SKM-1 treated with dmso at 0.1 percent for 144 hours (cell line): ENCODE measurements around the gene HS1BP3.

Experiments
- DNase-seq: peaks from one replicate; lab custom pipeline; 2025; ENCODE audit not compliant: unreplicated experiment; lab: John Stamatoyannopoulos, UW

HS1BP3 gene

DNA sequence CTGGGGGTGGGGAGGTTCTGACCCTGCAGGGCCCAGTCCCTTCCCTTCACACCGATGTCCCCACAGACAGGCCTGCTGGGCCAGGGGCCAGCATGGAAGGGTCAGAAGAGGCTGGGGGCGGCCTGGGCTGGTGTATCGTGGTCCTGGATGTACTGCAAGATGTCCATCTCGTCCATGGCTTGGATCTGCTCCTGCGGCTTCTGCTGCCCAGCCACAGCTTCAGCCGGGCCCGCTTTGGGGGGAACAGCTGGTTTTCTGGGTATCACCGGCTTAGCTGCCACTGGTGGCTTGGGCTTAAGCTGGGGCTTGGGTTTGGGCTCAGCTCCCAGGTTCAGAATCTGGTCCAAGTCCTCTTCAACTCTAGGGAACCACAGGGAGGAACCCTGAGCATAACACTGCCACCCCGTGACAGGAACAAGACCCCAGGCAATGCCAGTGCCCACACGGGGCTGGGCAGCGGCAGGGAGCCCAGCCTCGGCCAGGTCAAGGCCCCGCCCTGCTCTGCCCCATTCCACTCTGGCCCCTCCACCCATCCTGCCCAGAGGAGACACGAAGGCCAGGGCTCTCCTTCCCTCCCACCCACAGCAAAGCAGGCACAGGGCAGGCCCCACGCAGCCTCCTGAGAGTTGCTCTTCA lies 31.9 kb downstream of the HS1BP3 start:
- DNase-seq: no peak

DNA sequence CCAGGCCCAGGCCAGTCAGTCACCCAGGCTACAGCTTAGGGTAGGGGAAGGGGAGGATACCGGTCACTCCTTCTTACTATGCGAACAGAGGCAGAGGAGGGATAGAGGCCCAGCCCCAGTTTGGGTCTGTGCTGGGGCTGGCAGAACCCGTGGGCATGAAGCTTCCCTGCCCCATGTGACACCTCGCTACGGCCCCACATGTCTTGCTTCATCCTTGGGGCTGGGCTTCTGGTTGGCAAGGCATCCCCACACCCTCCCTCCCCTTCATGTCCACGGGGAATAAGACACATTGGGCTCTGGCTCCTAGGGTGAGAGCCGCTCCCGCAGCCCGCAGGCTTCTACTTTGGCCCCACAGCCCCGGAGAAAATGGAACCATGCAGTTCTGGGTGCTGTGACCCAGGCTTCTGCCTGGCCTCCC lies 32.4 kb downstream of the HS1BP3 start:
- no peak for DNase-seq

DNA sequence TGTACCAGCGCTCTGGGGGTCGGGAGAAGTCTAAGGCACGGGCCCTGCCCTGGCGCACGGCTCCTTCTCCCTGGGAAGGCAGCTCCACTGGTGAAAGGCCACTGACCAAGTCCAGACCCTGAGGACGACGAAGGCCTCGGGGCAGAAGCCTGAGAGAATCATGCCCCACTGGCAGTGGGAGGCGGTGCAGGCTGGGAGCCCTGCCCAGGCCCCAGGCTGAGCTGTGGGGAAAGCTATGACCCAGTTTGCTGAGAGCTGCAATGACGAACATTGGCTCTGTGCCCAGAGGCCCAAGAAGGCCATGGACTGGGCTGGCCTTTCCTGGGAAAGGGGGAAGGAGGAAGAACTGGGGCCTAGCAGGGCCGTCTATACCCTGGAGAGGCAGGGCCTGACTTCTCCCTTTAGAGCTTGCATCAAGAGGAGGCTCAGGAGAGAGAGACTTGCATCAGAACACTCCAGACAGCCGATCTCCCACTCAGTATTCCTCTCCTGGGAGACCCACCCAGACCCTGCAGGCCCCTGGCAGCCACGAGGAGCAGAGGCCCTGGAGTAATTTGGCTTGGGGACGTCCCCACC lies 32.9 kb downstream of the HS1BP3 start:
- DNase-seq: peak; percentile 78

DNA sequence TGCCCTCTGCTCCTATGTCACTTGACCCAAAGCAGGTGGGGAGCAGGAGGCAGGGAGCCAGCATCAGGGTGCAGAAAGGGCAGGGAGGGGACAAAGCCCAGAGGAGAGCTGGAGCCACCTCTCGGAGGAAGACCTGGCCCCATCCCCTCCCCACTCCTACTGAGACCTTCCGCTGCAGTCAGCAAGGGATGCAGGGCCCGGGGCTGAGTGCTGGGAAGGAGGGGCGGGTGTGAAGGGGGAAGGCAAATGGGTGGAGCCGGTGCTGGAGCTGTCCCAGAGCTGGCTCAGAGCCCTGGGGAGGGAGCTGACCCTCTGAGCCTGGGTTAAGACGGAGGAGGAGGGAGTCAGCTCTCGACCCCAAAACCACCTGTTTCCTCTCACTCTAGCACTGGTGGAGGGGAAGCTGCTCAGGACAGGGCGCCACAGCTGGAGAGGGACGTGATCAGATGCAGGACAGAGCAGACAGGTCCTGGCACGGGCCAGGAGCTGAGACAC lies 33.8 kb downstream of the HS1BP3 start:
- no peak for DNase-seq

DNA sequence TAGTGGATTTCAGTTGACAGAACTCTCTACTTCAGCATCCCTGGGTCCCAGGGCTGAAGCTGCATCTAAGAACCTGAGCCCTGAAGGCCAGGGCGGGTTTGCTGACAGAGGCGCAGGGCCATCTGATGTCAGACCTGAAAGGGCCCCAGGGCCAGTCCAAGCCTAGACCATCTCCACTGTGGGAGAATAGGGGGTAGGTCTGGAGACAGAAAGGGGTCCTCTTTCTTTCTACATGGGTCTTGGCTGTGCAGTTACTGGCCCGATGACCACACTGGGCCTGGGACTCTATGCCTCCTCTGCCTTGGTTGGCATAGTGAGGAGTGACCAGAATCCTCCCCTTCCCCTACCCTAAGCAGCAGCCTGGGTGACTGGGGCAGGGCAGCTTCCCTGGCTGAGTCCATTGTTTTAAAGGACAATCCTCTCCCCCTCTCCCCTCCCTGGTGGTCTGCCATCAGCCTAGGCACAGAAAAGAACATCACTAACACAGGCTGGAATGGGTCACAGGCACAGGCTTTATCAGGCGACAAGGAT lies 34.5 kb downstream of the HS1BP3 start:
- DNase-seq: no peak

DNA sequence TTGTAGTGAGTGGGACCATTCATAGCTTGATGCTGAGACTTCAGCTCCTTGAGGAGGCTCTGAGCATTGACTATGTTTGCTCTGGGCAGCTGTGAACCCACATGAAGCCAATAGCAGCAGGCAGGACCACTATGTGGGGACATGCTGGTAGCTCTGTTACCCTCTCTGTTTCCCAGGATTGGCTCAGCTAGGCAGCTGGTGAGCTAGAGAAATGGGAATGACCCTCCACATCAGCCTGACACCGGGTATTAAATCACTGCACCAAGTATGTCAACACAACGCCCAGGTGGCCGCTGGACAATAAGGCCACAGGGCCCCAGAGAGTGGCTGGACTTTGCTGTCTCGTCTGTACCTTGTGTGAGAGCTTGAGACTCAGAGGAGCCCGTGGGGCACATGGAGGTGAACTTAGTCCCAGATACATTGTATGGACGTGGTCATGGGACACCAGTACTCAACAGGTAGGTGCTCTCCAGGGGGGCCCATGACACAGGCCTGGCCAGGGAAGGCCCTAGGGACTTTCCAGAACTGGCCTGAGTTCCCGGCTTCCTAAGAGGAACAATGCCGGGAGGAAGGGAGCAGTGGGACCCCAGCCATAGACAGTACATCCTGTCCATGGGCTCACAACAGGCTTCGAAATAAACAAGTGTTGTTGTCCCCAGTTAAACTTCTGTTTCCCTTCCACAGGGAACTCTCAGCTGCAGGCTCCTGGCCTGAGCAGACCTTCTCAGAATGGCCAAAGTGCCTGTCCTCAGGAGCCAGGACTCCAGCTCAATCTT lies 35.2 kb downstream of the HS1BP3 start:
- no peak for DNase-seq

DNA sequence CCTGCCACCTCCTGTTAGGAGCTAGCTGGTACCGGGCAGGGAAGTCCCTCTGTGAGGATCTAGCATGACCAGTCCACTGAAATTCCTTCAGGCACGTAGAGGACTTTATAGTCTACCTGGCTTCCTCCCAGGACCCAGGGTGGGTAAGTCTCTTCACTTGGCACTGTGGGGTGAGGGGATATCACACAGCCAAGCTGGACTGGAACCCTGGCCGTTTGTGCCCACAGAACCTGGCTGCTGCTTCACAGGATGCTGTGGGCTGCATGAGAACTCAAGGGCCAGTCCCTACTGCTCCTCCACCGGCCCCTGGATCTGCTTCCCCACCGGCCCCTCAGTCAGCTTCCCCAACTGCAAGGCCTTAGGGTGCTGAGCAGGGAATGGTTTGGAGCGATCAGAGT lies 35.8 kb downstream of the HS1BP3 start:
- no peak for DNase-seq

DNA sequence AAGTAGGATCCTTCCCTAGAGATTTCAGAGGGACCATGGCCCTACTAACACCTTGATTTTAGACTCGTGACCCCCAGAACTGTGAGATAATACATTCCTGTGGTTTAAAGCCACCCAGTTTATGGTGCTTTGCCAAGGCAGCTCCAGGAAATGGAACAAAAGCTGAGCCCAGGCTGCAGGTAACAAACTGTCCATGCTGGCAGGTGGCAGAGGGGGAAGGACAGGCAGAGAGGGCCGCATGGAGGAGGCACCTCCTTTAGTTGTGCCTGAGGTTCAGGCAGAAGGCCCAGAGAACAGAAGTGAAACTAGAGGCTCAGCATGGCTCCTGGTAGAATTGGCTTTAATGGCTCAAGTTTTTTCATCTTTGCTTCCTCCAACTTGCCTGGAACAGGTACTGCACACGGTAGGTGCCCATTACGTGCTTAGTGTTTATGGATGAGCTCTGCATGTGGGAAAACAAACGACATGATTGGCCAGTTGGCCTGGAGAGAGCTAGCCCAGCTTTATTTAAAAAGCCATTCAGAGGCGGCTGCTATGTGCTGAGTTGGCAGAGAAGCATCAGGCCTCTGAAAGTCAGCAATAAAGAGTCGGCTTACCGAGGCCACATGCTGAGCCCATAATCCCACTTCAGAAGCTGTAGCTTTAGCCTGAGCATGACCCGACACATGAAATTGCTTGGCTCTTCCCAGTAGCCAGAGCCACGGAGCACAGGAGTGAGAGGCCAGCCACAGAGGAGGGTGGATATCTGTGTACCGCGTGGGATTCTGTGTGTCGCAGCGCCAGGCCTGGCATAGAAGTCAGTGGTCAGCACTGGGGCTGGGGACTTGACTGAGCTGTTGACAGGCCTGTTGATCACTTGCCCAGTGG lies 36.5 kb downstream of the HS1BP3 start:
- DNase-seq: no peak

DNA sequence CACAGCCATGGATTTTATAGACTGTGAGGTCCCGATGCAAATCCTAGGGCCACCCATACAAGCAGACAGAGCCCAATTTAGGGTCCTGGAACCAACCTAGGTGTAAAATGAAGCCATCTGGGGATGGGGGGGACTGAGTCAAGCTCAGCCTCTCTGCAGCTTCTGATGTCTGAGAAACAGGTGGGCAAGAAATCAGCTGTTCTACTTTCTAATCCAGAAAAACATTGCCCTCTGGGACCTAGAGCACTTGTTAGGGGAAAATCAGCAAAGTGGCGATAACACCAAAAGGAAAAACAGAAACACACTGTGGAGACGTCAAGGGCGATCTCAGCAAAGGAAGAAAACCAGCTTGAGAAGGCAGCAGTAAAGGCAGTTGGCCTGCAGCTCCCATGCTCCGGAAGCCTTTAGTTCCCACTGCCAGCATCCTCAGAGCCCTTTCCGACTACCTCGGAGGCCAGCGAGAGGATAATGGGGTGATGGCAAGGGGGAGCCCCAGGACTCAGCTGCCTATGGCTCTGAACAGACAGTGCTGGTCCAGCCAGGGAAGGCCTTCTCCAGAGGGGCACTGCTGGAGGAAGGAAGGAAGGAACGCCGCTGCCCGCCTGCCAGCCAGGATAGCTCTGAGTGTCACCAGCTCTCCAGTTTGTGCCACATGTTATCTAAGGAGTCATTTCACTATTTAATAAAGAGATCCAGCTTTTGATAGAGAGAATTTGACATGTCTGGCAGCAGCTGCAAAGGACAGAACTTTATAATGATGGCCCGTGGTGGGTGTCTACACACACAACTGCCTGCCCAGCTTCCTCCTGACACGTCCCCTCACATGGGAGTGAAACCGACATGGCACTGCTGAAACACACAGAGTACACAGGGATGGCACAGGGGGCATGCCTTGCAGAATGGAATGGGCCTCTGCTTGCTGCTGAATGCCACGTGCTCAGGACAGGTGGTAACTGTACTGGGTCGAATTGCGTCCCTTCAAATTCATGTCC lies 37.7 kb downstream of the HS1BP3 start:
- no peak for DNase-seq

DNA sequence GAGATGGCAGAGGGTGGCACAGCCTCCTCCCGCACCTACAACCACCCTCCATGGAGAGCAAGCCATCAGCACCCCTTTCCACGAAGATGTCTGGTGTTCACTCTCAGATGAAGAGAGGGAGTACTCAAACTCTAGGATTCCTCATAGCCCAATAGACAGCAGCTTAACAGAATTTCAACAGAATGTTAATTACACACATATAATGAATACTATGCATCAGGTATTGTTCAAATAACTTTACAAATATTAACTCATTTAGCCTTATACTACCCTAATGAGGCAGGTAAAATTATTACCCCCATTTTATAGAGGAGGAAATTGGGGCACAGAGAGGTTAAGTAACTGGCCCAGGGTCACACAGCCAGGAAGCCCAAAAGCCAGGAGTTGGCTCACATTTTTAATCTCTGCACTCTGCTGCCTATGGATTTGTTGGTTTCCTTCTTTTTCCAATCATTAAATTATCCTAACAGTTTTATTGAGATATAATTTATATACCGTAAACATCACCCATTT lies 39.0 kb downstream of the HS1BP3 start:
- DNase-seq: no peak

DNA sequence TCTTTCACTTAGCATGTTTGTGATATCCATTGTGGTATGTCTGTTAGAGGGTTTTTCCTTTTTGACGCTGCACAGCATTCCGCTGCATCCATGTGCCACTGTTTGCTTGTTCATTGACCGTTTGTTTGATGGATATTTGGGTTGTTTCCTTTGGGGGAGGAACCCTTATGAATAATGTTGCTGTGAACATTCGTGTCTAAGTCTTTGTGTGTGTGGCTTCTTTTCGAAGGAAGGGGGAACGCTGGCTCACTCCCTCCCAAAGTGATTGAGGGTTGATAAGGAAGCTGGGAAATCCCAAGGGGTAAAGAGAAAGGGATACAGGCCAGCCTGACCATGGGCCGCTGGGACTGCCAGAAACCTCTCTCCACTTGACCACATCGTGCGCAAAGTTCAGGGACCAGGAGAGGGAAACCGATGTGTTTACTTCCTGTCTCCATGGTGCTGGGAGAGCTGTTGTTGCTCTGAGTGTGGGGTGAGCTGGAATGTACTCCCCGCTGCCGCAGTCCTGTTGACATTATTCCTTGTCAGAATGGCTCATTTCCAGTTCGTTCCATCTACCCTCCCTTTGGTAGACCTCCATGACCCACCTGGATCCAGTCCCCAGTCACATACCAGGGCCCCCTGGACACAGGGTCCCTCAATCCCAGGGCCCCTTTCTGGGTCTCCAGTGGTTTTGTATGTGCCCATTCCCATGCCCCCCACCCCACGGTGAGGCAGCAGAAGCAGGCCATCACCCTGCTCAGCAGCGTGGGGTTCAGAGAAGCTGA lies 39.6 kb downstream of the HS1BP3 start:
- no peak for DNase-seq

DNA sequence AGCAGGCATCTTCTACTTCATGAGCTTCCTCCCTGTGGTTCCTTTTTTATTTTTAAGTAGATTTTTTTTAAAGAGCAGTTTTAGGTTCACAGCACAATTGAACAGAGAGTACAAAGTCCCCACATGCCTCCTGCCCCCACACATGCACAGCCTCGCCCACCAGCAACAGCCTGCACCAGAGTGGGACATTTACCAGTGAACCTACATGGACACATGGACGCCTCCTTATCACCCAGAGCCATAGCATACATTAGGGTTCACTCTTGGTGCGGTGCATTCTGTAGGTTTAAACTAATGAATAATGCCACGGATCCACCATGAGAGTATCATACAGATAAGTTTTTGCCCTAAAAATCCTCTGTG lies 40.9 kb downstream of the HS1BP3 start:
- DNase-seq: no peak

DNA sequence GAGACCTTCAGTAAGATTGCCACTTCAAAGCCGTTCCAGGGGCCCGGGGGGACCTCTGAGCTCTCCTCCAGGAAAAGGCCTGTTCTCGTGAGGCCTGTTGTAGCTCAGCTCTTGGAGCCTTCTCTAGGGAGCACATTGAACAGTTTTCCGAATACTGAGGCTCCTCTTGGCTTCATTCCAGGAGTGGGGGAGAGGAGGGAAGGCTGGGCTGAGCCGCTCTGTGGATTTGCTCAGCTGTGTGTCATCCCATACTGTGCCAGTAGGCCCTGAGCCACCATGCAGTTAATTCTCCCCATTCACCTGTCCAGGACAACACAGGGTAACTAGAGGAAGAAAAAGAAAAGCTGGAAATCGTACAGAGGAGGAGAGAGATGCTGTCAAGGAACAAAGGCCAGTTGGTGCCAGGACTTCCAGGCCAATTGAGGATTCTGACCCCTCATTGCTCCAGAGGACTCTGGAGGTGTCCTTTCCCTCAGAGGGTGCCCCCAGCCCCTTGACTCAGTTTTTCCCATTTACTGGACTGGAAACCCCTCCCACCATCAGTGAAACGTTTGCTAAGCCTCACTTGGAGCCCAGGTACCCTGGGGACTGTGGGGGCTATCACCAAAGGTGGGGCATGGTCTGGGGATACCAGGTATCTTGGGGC lies 41.4 kb downstream of the HS1BP3 start:
- no peak for DNase-seq

DNA sequence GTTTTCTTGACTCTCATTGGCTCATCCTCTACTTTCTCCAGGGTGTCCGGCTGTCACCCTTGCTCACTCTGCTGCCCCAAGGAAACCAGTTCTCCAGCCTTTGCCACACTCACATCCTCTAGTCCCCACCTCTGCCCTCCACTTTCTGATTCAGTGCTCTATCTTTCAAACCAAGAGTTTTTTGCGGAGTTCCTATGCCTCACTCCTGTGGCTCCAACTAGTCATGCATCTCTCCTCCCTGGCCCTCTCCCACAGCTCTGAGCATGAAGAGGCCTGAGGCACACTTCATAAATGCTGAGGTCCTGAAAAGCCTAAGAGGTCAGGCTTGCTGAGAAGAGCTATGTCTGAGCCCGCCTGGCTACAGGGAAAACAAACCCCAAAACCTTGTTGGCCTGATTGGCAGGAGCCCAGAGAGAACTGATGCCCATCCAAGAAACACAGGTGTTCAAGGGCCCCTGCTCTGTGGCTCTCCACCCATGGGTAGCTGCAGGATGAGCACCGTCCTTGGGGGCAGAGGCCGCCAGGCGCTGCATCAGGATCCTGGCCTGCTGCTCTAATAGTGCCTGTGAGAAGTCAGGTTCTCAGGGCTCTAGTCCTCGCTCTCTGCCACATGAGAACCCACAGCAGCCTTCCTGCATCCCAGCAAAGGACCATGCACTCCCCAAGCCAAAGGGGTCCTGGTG lies 42.1 kb downstream of the HS1BP3 start:
- DNase-seq: no peak

DNA sequence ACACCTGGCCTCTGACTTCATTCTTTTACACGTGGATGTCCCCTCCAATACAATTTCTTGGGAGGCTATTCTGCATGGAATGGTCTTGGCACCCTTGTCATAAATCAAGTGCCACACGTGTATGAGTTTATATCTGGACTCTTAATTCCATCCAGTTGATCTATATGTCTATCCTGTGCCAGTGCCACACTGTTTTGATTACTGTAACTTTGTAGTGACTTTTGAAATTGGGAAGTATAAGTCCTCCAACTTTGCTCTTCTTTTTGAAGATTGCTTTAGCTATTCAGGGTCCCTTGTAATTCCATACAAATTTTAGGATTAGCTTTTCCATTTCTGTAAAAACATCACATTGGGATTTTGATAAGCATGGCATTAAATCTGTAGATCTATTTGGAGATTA lies 43.5 kb downstream of the HS1BP3 start:
- DNase-seq: no peak

DNA sequence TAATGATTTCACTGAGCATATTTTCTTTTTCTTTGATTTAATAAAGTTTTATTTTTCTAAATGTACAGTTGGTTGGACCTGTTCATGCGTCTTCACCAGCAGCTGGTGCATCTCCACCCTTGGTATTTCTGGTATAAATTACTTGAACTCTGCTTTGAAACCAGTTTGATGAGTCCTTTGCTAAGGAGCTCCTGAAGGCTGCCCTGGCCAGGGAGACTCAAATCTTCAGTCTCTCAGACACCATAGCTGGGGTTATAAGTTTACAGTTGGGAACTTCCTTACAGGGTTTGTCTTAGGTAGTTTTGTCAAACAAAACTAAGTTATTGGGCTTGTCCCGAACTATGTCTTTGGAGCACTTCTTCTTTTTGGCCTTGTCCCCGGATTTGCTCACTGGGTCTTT lies 44.7 kb downstream of the HS1BP3 start:
- no peak for DNase-seq

DNA sequence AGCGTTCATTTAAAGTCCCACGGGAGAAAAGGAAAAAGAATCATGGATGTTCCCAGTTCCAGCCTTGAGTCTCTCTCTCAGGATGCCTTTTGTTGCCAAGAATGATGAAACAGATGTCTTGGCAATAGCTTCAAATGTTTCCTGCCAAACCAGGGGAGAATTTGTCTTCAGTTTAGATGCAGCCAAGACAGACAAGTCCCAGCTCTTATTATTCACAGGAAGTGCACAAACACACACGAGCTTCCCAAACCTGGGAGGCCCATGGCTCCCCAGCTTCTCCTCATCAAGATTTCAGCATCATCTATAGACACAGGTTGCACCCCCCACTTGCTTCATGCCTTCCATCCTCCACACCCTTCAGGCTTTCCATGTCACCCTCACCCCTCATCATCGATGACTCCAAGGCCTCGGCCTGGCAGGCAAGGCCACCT lies 45.9 kb downstream of the HS1BP3 start:
- DNase-seq: no peak

DNA sequence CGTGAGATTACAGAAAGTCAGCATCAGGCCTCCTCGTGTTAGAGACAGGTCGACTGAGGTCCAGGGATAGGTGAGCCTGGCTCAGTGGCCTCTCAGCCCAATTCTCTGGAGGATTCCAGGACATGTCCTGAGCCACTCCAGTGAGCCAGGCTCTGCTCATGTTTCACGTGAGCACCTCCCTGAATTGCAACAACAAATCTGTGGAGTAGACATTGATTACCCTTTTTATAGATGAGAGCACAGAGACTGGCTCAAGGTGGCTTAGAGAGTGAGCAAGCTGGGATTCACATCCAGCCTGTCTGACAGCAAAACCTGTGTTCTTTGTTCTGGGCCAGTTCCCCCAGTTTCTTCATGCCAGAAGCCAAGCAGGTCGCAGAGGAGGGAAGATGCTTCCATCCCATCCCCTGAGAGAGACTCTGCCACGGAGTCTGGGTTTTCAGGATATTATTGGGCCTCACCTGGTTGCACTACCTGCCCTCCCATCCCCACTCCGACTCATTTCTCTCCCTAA lies 46.4 kb downstream of the HS1BP3 start:
- DNase-seq: no peak
